ENCODE data around the gene SCFD2. TPM values are rescaled to one million over a fixed set of nuclear protein-coding genes. Genes with fewer than 3 reads are reported as not detected.
"Not testable (repeated sequence)": the region's sequence is repeated elsewhere in the genome, so short reads cannot be mapped to it uniquely, and the experiment has no call there.

The SCFD2 gene
- total RNA-seq, 2 donors from 2014 or later: 19.3 to 26.7 TPM

DNA sequence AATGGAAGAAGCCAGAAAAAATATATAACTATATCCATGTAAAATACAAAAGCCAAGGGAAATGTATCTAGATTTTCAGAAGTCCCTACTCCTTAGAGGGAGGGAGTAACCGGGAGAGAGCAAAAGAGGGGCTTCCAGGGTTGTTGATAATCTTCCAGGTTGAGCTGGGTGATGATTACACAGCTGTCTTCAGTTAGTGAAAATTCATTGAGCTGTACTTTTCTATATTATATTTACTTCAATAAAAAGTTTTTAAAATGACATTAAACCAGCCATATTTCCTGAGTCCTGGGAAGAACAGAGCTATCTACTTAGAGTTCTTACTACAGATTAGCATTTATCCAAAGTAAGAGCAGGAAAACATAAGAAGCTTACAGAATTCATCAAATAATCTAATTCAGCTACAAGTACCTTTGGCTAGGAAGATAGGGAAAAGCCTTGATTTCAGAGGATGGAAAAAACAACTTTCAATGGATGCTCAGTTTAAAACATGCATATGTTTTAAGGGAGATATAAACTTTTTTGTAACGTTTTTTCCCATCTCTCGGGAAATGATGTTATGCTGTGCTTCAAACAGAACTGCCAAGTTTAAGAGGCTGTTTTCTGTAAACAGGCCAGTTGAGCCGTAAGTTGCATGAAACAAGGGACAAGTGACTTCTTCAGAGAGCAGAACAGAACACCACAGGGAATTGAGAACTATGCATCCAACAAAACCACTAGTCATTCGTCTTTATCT lies 204.6 kb downstream of the SCFD2 start:
- Mint-ChIP-seq H3K4me1 (no peaks in the 10 kb centered on the region), H3K27ac (no peak overlapping the region), H3K4me3 (no peak overlapping the region), H3K27me3 (no peaks in the 10 kb centered on the region), H3K36me3 (ENCODE audit: low read depth) (peaks cover 2% of the 10 kb centered on the region)
- H3K9me3 ChIP-seq (ENCODE audit: control insufficient read depth, low read length, poor library complexity, severe bottlenecking): no peaks in the 10 kb centered on the region
- ATAC-seq: no peak
- no peak for DNase-seq

DNA sequence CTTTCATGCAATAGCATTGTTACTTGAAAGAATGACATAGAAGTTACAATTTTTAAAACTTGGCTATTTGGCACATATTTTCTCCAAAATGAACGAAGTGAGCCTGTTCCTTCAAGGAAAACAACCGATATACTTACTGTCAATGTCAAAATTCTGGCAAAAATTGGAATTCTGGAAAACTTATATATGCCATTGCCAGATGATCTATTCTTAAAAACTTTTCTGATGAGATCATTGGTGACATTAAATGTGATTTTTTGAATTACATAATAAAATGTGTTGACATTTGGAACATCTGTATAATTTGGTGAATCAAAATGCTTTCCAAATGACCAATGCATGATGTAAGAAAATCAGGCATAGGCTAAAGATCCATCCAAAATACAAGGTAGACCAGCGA lies 209.0 kb downstream of the SCFD2 start:
- Mint-ChIP-seq H3K36me3 (ENCODE audit: low read depth) (peaks cover 5% of the 10 kb centered on the region), H3K4me3 (no peak overlapping the region), H3K4me1 (no peaks in the 10 kb centered on the region), H3K27ac (no peak overlapping the region), H3K27me3 (no peaks in the 10 kb centered on the region)
- ATAC-seq (no peak), DNase-seq (no peak)
- no peaks in the 10 kb centered on the region for H3K9me3 ChIP-seq (ENCODE audit: control insufficient read depth, low read length, poor library complexity, severe bottlenecking)

DNA sequence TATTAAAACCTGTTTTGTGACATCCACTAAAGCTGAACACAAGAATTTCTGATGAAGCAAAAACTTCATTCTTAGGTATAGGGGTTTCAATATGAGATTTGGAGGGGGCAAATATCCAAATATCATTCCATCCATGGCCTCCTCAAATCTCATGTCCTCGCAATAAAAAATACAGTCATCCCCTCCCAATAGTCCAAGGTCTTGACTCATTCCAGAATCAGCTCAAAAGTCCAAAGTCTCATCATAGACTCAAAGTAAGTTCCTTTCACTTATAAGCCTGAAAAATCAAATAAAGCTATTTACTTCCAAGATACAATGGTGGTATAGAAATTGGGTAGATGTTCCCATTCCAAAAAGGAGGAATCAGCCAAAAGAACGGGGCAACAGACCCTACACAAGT lies 213.4 kb downstream of the SCFD2 start:
- Mint-ChIP-seq H3K36me3 (ENCODE audit: low read depth) (peaks cover 3% of the 10 kb centered on the region), H3K4me1 (no peaks in the 10 kb centered on the region), H3K27ac (no peak overlapping the region), H3K27me3 (no peaks in the 10 kb centered on the region), H3K4me3 (no peak overlapping the region)
- H3K9me3 ChIP-seq (ENCODE audit: control insufficient read depth, low read length, poor library complexity, severe bottlenecking): no peaks in the 10 kb centered on the region
- DNase-seq: no peak
- no peak for ATAC-seq

DNA sequence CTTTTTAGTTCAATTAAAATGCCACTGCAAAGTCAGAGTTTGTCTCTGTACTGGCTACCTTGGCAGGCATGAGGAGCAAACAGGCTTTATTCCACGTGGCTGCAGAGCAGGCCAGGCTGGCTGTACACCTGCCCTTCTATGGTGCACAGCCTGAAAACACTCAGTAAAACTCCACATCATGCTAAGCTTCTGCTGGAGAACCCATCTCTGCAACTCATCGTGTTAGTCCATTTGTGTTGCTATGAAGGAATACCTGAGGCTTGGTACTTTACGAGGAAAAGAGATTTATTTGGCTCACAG lies 214.4 kb downstream of the SCFD2 start:
- no peaks in the 10 kb centered on the region for H3K9me3 ChIP-seq (ENCODE audit: control insufficient read depth, low read length, poor library complexity, severe bottlenecking)
- no peaks in the 10 kb centered on the region for H3K27me3 Mint-ChIP-seq
- DNase-seq (no peak), ATAC-seq (no peak)
- no peaks in the 10 kb centered on the region for H3K4me1 Mint-ChIP-seq
- peaks cover 3% of the 10 kb centered on the region for H3K36me3 Mint-ChIP-seq (ENCODE audit: low read depth)
- H3K4me3 Mint-ChIP-seq: no peak overlapping the region
- H3K27ac Mint-ChIP-seq: no peak overlapping the region

DNA sequence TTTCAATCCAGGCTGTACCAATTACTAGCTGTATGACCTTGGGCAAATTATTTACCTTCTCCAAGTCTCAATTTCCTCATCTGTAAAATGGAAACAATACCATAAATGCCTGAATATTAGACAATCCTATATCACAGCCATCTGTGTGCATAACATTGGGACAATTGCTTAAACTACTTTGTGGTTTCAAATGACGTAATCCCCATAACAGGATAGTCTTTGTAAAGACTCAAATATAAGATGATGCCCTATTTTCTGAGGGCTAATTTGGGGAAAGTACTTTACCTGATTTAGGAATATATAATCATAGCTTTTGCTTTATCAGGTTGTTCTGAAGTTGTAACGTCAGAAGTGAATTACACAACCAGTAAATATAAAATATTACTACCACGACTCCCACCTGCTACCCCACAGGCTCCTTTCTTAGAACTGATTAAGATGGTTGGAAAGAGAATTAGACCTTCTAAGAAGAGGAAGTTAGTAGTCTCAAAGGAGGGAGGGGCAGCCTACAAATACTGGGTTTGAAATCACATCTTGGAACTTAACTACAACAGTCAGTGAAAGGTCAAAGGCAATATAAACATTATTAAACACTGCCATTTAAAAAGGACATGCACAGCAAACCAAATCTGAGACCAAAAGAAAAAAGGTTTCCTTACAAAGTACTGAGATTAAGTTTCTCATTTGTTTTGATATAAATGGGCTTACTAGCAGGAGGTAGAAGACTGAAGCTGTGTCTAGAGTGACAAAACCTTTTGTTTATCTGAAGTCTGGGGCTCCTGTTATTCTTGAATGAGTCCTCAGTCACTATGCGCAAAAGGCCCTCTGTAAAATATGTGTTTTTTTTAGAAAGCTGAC lies 215.0 kb downstream of the SCFD2 start:
- DNase-seq (no peak), ATAC-seq (no peak)
- Mint-ChIP-seq H3K36me3 (ENCODE audit: low read depth) (peaks cover 3% of the 10 kb centered on the region), H3K27ac (no peak overlapping the region), H3K4me3 (no peak overlapping the region), H3K27me3 (no peaks in the 10 kb centered on the region), H3K4me1 (no peaks in the 10 kb centered on the region)
- H3K9me3 ChIP-seq (ENCODE audit: control insufficient read depth, low read length, poor library complexity, severe bottlenecking): no peaks in the 10 kb centered on the region

DNA sequence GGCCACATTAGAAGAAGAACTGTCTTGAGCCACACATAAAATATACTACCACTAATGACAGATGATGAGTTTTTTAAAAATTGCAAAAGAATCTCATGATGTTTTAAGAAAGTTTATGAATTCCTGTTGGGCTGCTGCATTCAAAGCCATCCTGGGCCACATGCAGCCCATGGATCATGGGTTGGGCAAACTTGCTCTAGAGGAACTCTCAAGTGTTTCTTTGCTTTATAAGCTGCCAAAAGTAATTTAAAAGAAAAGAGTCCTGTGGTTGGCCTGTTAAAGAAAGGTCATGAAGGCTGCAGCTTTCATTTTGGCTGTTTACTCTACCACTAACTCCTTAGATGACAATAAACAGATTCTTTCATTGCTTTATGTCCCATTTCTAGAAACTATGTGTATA lies 218.2 kb downstream of the SCFD2 start:
- ATAC-seq: no peak
- Mint-ChIP-seq H3K36me3 (ENCODE audit: low read depth) (peaks cover 3% of the 10 kb centered on the region), H3K4me1 (no peaks in the 10 kb centered on the region), H3K4me3 (no peak overlapping the region), H3K27ac (no peak overlapping the region), H3K27me3 (no peaks in the 10 kb centered on the region)
- no peaks in the 10 kb centered on the region for H3K9me3 ChIP-seq (ENCODE audit: control insufficient read depth, low read length, poor library complexity, severe bottlenecking)
- no peak for DNase-seq

DNA sequence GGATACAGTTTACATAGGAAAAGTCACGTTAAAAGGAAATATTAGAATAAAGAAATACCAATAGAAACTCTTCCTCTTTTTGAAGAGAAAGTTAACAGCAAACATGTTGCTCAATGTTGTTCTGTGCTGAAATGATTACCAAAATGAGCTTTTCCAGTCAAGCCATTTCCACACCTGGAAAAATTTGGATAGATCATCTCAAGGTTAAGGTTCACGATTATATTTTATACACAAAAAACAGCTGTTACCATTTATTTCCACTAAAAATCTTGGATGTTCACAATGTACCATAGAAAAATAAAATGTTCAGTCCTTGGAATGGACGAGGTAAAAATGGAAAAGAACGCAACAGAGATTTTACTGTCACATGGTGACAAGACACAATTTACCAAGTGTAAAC lies 218.7 kb downstream of the SCFD2 start:
- Mint-ChIP-seq H3K36me3 (ENCODE audit: low read depth) (peaks cover 3% of the 10 kb centered on the region), H3K27me3 (no peaks in the 10 kb centered on the region), H3K27ac (no peak overlapping the region), H3K4me3 (no peak overlapping the region), H3K4me1 (no peaks in the 10 kb centered on the region)
- ATAC-seq (no peak), DNase-seq (no peak)
- no peaks in the 10 kb centered on the region for H3K9me3 ChIP-seq (ENCODE audit: control insufficient read depth, low read length, poor library complexity, severe bottlenecking)

DNA sequence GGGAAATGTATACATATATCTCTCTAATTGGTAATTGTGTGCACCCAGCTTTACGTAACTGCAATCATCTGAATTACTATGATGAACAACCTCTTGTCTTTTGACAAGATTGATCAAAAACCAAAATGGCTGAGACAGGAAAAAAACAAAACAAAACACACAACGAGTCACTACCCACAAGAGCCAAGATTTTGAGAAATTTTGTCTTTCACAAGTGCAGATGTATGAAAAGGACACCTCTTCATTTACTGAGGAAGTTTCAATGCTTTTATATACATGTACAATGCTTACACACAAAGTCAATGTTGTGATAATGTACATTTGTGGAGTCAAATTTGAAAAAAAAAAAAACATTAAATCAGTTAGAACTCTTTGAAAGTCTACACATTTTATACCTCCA lies 224.6 kb downstream of the SCFD2 start:
- no peak for DNase-seq

DNA sequence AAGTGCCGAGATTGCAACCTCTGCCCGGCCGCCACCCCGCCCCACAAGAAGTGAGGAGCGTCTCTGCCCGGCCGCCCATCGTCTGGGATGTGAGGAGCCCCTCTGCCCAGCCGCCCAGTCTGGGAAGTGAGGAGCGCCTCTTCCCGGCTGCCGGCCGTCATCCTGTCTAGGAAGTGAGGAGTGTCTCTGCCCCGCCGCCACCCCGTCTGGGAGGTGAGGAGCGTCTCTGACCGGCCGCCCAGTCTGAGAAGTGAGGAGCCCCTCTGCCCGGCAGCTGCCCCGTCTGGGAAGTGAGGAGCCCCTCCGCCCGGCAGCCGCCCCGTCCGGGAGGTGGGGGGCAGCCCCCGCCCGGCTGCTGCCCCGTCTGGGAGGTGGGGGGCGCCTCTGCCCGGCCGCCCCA lies 226.6 kb downstream of the SCFD2 start:
- not testable (repeated sequence) for H3K9me3 ChIP-seq (ENCODE audit: control insufficient read depth, low read length, poor library complexity, severe bottlenecking); DNase-seq; ATAC-seq; H3K27ac Mint-ChIP-seq; H3K4me3 Mint-ChIP-seq; H3K4me1 Mint-ChIP-seq; H3K27me3 Mint-ChIP-seq; H3K36me3 Mint-ChIP-seq (ENCODE audit: low read depth)

More for the DNA sequence above, 224.6 kb downstream of the SCFD2 start:
- no peaks in the 10 kb centered on the region for H3K9me3 ChIP-seq (ENCODE audit: control insufficient read depth, low read length, poor library complexity, severe bottlenecking)
- Mint-ChIP-seq H3K36me3 (ENCODE audit: low read depth) (peaks cover 4% of the 10 kb centered on the region), H3K4me3 (no peak overlapping the region), H3K4me1 (no peaks in the 10 kb centered on the region), H3K27me3 (no peaks in the 10 kb centered on the region), H3K27ac (no peak overlapping the region)
- ATAC-seq: no peak

DNA sequence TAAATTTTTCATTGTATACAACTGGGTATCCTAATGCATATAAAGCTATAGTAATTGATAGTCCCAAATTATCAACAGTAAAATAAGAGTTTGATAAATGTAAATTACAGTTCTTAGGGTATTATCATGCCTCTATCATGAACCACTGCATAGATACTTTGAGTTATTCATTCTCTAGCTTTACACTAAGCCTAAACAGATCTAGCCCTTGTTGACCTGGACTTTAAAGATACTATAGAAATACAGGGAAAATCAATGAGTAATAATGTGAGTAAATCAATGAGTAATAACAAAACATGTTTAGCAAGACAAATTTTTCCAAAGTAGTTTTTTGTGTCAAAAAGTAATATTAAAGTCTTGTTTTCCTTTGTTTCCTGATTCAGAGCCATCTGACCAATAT lies 228.4 kb downstream of the SCFD2 start:
- H3K9me3 ChIP-seq (ENCODE audit: control insufficient read depth, low read length, poor library complexity, severe bottlenecking): no peaks in the 10 kb centered on the region
- Mint-ChIP-seq H3K4me1 (no peaks in the 10 kb centered on the region), H3K4me3 (no peak overlapping the region), H3K27me3 (no peaks in the 10 kb centered on the region), H3K36me3 (ENCODE audit: low read depth) (peaks cover 2% of the 10 kb centered on the region), H3K27ac (no peak overlapping the region)
- no peak for ATAC-seq
- no peak for DNase-seq

DNA sequence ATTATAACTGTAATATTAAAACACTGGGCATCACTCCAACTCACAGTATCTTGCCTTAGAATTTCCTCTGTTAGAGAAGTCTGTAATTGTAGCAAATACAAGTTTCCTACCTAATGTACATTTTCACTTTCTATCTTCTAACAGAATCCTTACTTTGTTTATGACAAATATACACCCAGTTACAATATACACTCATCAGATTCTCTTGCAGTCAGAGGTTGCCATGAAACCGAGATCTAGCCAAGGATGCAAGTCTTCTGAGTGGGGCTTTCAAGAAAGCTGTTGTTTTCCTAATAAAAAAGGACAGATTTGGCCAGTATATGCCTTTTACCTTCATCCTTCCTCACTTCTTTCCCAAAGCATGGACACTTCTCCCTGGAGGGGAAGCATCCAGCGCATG lies 228.9 kb downstream of the SCFD2 start:
- no peaks in the 10 kb centered on the region for H3K9me3 ChIP-seq (ENCODE audit: control insufficient read depth, low read length, poor library complexity, severe bottlenecking)
- Mint-ChIP-seq H3K4me1 (no peaks in the 10 kb centered on the region), H3K27ac (no peak overlapping the region), H3K4me3 (no peak overlapping the region), H3K36me3 (ENCODE audit: low read depth) (peaks cover 2% of the 10 kb centered on the region), H3K27me3 (no peaks in the 10 kb centered on the region)
- ATAC-seq (no peak), DNase-seq (no peak)

DNA sequence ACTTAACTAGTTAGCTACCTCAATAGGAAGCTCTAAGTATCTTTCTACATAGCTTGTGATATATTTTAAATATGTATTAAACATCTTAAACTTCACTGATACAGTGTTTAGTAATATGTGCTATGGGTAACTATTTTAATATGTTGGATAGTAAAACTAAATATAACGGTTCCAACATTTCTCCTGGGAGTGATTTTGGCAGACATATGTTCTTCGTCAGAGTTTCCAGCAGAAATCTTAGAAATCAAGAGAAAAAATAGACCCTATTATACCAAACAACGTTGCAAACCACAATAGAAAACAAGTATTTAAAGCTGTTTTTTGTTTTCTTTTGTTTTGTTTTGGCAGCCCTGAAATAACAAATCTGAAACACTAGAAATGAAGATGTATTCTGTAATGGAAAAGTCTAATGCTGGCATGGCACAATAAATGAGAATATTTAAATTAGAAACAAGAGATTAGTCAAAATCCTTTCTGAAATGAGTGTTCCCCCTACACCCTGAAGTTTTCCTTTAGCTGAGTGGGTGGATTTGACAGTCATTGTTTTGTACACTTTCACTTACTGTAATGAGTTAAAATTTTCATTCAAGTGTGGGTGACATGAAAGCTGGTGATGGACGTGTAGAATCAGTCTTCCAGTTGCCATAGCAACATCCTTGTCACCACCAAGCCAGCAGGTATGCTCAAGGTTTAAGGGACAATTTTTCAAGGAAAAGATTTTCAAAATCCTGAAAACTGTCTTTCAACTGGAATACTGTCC lies 233.5 kb downstream of the SCFD2 start:
- Mint-ChIP-seq H3K27ac (no peak overlapping the region), H3K36me3 (ENCODE audit: low read depth) (no peaks in the 10 kb centered on the region)
- ATAC-seq: no peak

DNA sequence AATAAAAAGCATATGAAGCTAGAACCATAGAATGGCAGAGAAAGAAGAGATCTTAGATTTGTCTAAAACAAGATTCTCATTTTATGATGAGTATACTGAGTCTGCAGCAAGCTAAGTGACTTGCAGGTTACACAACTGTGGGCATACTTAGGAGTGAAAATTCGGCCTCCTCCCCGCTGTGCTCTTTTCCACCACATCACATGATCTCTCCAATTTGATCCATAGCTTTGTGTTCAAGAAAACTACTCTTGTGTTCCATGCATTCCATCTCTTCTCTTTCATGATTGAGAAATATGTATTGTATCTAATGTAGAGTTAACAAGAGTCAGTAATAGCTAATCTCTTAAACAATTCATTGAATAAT lies 234.3 kb downstream of the SCFD2 start:
- H3K4me1 Mint-ChIP-seq: no peaks in the 10 kb centered on the region
- no peak overlapping the region for H3K27ac Mint-ChIP-seq
- ATAC-seq: no peak
- no peaks in the 10 kb centered on the region for H3K27me3 Mint-ChIP-seq
- H3K36me3 Mint-ChIP-seq (ENCODE audit: low read depth): no peaks in the 10 kb centered on the region
- no peak overlapping the region for H3K4me3 Mint-ChIP-seq
- no peaks in the 10 kb centered on the region for H3K9me3 ChIP-seq (ENCODE audit: control insufficient read depth, low read length, poor library complexity, severe bottlenecking)
- no peak for DNase-seq

More for the DNA sequence above, 233.5 kb downstream of the SCFD2 start:
- Mint-ChIP-seq H3K4me1 (no peaks in the 10 kb centered on the region), H3K27me3 (no peaks in the 10 kb centered on the region), H3K4me3 (no peak overlapping the region)
- DNase-seq: no peak
- H3K9me3 ChIP-seq (ENCODE audit: control insufficient read depth, low read length, poor library complexity, severe bottlenecking): no peaks in the 10 kb centered on the region

All from T-helper 17 cell (primary cell).